ENCODE measurements around the gene MBOAT1.

DNA sequence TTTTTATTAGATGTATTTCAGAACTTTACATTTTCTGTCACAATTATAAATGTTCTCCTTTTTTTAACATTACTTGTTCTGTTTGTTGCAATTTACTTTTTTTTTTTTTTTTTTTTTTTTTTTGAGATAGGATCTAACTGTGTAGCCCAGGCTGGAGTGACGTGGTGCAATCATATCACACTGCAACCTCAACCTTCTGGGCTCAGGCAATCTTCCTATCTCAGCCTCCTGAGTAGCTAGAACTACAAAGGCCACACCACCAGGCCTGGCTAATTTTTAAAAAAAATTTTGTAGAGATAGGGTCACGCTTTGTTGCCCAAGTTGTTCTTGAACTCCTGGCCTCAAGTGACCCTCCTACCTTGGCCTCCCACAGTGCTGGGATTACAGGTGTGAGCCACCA lies 15.1 kb upstream of the MBOAT1 start:
- TF ChIP-seq, protein P1, sequence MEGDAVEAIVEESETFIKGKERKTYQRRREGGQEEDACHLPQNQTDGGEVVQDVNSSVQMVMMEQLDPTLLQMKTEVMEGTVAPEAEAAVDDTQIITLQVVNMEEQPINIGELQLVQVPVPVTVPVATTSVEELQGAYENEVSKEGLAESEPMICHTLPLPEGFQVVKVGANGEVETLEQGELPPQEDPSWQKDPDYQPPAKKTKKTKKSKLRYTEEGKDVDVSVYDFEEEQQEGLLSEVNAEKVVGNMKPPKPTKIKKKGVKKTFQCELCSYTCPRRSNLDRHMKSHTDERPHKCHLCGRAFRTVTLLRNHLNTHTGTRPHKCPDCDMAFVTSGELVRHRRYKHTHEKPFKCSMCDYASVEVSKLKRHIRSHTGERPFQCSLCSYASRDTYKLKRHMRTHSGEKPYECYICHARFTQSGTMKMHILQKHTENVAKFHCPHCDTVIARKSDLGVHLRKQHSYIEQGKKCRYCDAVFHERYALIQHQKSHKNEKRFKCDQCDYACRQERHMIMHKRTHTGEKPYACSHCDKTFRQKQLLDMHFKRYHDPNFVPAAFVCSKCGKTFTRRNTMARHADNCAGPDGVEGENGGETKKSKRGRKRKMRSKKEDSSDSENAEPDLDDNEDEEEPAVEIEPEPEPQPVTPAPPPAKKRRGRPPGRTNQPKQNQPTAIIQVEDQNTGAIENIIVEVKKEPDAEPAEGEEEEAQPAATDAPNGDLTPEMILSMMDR (conservative IDR thresholded peaks at IDR 0.05; ENCODE audit: low read length) = no peak
- no peak for TF ChIP-seq EZH2phosphoT487 (IDR thresholded peaks at IDR 0.05; ENCODE audit: borderline replicate concordance, low read depth, low read length)
